Fibroblast of the aortic adventitia (primary cell): Measurements from ENCODE around the gene SP140L. TPM values are rescaled to one million over a fixed set of nuclear protein-coding genes. Genes with fewer than 3 reads are reported as not detected.
"Not testable (repeated sequence)": the region's sequence is repeated elsewhere in the genome, so short reads cannot be mapped to it uniquely, and the experiment has no call there.

Experiments
- DNase-seq: peaks from one replicate; pipeline ENCODE4 v3.0.0-alpha.2; 2010; ENCODE audit warnings: low read depth
- H3K4me3 ChIP-seq: 2 replicates; pipeline ENCODE4 v1.5.1; 2011; ENCODE audit warnings: low read depth, mild to moderate bottlenecking, control low read depth, low read length, moderate library complexity
- CTCF ChIP-seq: IDR thresholded peaks from 2 replicates; pipeline ENCODE4 v1.5.1; 2011; ENCODE audit warnings: mild to moderate bottlenecking, low read length, control low read depth, inconsistent platforms; ENCODE audit not compliant: insufficient read depth
- total RNA-seq: library from RNA; depleted of rRNA; stranded (reverse); fragments of >200 nt; gene quantifications from 2 replicates; pipeline ENCODE4 v1.2.3, GENCODE V29; 2012; ENCODE audit warnings: low replicate concordance

SP140L gene
- total RNA-seq, 1 donor: 16.0 TPM

GRCh38 chr2:230384986-230385385 lies 58.0 kb downstream of the SP140L start:
- H3K4me3 ChIP-seq: no peak overlapping the region
- no peak for DNase-seq
- TF ChIP-seq CTCF: no peak

- H3K4me3 ChIP-seq: no peak overlapping the region
- DNase-seq: no peak
- no peak for TF ChIP-seq CTCF
Observed at GRCh38 chr2:230394301-230394700, 67.3 kb downstream of the SP140L start.

- not testable (repeated sequence) for H3K4me3 ChIP-seq, DNase-seq
Observed at GRCh38 chr2:230398698-230399097, 71.7 kb downstream of the SP140L start.

DNA sequence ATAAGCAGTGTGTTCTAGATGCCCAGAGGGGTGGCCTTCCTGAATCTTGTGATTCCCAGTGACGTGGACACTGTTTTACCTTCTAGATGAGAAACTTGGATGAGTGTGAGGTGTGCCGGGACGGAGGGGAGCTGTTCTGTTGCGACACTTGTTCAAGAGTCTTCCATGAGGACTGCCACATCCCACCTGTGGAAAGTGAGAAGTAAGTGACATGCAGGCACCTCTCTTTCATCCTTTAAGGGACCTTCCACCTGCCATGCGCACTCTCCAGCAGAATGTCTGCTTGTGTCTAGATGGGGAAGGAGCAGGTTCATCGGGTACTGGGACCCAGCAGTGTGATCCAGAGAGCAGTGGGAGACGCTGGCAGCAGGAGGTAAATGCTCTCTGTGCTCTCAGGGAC lies 73.0 kb downstream of the SP140L start:
- no peak for DNase-seq
- no peak overlapping the region for H3K4me3 ChIP-seq
- TF ChIP-seq CTCF: no peak

DNA sequence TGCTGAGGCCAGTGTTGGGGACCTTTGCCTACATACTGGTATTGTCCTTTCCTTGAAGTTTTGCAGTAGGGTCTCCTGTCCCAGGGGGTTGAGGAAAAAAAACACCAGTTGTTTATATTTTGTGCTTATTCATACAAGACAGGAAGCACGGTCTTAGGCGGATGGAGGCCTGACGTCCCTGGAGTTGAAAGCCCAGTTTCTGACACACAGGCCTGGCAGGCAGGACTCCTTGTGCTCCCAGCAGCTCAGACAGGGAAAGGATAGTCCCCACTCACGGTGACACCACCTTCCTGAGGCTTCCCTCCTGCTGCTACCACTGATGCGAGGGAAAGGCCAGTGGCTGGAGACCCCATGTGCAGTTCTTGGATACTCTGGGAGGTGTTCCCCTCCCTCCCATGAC lies 73.5 kb downstream of the SP140L start:
- no peak for TF ChIP-seq CTCF
- no peak for DNase-seq
- H3K4me3 ChIP-seq: no peak overlapping the region

- DNase-seq: not testable (repeated sequence)
Observed at GRCh38 chr2:230401026-230401425, 74.0 kb downstream of the SP140L start.

GRCh38 chr2:230403746-230404145 lies 76.8 kb downstream of the SP140L start:
- no peak overlapping the region for H3K4me3 ChIP-seq
- no peak for TF ChIP-seq CTCF
- no peak for DNase-seq

More at GRCh38 chr2:230401026-230401425, 74.0 kb downstream of the SP140L start:
- H3K4me3 ChIP-seq: not testable (repeated sequence)

GRCh38 chr2:230405824-230406223 lies 78.8 kb downstream of the SP140L start:
- TF ChIP-seq CTCF: no peak
- H3K4me3 ChIP-seq: no peak overlapping the region
- DNase-seq: no peak
